Panc1 (cell line): ENCODE results near the gene SLC12A8.

Experiments used
- CTCF ChIP-seq: fragments of 450-650 bp; IDR thresholded peaks from 2 replicates; pipeline ENCODE4 v1.5.1; 2017; ENCODE audit warnings: mild to moderate bottlenecking
- POLR2AphosphoS5 ChIP-seq: IDR thresholded peaks from 2 replicates; pipeline ENCODE4 v1.6.1; 2012; ENCODE audit warnings: mild to moderate bottlenecking, low read depth, low read length, moderate library complexity
- SIN3A ChIP-seq: IDR thresholded peaks from 2 replicates; pipeline ENCODE4 v1.6.1; 2012; ENCODE audit warnings: low read depth, mild to moderate bottlenecking, low read length, moderate library complexity, borderline replicate concordance; ENCODE audit not compliant: insufficient read depth
- TF ChIP-seq, protein P1 (sequence below), 2 experiments: IDR thresholded peaks; 2 replicates each; pipeline ENCODE4 v1.6.1; 2011 to 2012; ENCODE audit warnings: low read depth in 2 of 2, control low read depth in 1 of 2, low read length in 1 of 2, mild to moderate bottlenecking in 1 of 2, moderate library complexity in 1 of 2; ENCODE audit not compliant: insufficient read depth in 1 of 2

DNA sequence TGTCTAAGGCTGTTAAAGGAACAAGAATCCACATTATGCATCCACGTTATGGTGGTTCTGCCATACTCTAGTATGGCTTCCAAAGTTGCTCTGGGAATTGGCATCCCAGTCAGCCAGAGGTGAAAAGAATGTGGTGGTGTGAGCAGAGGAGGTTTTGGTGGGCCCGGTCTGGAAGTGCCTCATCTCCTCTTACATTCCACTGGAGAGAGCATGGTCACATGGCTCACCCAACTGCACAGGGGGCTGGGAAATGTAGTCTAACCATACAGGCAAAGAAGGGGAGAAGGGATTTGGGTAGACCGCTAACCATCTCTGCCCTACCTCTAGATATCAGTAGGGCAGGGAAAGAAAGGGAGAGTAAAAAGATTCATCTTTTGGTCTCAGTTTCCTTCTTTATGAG, 153.6 kb downstream of the SLC12A8 start:
- TF ChIP-seq CTCF = no peak
- no peak for TF ChIP-seq POLR2AphosphoS5
- TF ChIP-seq, protein P1, sequence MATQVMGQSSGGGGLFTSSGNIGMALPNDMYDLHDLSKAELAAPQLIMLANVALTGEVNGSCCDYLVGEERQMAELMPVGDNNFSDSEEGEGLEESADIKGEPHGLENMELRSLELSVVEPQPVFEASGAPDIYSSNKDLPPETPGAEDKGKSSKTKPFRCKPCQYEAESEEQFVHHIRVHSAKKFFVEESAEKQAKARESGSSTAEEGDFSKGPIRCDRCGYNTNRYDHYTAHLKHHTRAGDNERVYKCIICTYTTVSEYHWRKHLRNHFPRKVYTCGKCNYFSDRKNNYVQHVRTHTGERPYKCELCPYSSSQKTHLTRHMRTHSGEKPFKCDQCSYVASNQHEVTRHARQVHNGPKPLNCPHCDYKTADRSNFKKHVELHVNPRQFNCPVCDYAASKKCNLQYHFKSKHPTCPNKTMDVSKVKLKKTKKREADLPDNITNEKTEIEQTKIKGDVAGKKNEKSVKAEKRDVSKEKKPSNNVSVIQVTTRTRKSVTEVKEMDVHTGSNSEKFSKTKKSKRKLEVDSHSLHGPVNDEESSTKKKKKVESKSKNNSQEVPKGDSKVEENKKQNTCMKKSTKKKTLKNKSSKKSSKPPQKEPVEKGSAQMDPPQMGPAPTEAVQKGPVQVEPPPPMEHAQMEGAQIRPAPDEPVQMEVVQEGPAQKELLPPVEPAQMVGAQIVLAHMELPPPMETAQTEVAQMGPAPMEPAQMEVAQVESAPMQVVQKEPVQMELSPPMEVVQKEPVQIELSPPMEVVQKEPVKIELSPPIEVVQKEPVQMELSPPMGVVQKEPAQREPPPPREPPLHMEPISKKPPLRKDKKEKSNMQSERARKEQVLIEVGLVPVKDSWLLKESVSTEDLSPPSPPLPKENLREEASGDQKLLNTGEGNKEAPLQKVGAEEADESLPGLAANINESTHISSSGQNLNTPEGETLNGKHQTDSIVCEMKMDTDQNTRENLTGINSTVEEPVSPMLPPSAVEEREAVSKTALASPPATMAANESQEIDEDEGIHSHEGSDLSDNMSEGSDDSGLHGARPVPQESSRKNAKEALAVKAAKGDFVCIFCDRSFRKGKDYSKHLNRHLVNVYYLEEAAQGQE (IDR thresholded peaks at IDR 0.05; ENCODE audit: insufficient read depth in 1 of 2, low read depth in 2 of 2, low read length in 1 of 2) = no peak
- no peak for TF ChIP-seq SIN3A
